K562 (cell line): ENCODE measurements around the gene NR1H2. TPM values are rescaled to one million over a fixed set of nuclear protein-coding genes. Genes with fewer than 3 reads are reported as not detected.

ENCODE experiments used
- AFF1 ChIP-seq, 2 experiments: fragments of 450-650 bp; IDR thresholded peaks; 2 replicates each; pipeline ENCODE4 v1.6.1; 2018; ENCODE audit warnings: mild to moderate bottlenecking in 2 of 2, low read depth in 1 of 2; ENCODE audit not compliant: partially characterized antibody in 2 of 2
- CTCF ChIP-seq, 3 experiments: IDR thresholded peaks in 2 of 3; conservative IDR thresholded peaks in 1 of 3; 2 replicates each; pipeline ENCODE4 v1.5.1; 2011 to 2012; ENCODE audit warnings: low read length in 3 of 3, mild to moderate bottlenecking in 3 of 3, control low read depth in 2 of 3, improper control_type of control experiment in 1 of 3, inconsistent platforms in 1 of 3, low read depth in 1 of 3, mixed read lengths in 1 of 3, moderate library complexity in 1 of 3; ENCODE audit not compliant: insufficient read depth in 2 of 3
- ETS1 ChIP-seq: conservative IDR thresholded peaks from 2 replicates; pipeline ENCODE4 v1.6.1; 2011; ENCODE audit warnings: low read depth, mild to moderate bottlenecking, low read length; ENCODE audit not compliant: control insufficient read depth
- FOSL1 ChIP-seq: fragments of 200-800 bp; sonication (Bioruptor generic); conservative IDR thresholded peaks from 2 replicates; pipeline ENCODE4 v1.6.1; 2016; ENCODE audit warnings: missing genetic modification characterization, missing compliant biosample characterization
- MTA3 ChIP-seq: fragments of 450-650 bp; formaldehyde crosslinking; IDR thresholded peaks from 2 replicates; pipeline ENCODE4 v1.6.1; 2017; ENCODE audit warnings: mild to moderate bottlenecking, borderline replicate concordance
- NEUROD1 ChIP-seq: fragments of 150-350 bp; IDR thresholded peaks from 2 replicates; pipeline ENCODE4 v1.6.1; 2014; ENCODE audit warnings: borderline replicate concordance, low read length, low read depth; ENCODE audit not compliant: partially characterized antibody
- NR2C1 ChIP-seq, 2 experiments: fragments of 450-650 bp; IDR thresholded peaks; 2 replicates each; pipeline ENCODE4 v1.6.1; 2017; ENCODE audit warnings: mild to moderate bottlenecking in 2 of 2, antibody characterized with exemption in 1 of 2, inconsistent platforms in 1 of 2, missing compliant biosample characterization in 1 of 2, missing genetic modification characterization in 1 of 2
- RAD21 ChIP-seq, 2 experiments: fragments of 250-450 bp in 1 of 2; fragments of 450-650 bp in 1 of 2; sonication (Bioruptor Pico) in 1 of 2; formaldehyde crosslinking in 1 of 2; IDR thresholded peaks in 1 of 2; conservative IDR thresholded peaks in 1 of 2; 2 replicates each; pipeline versions ENCODE4 v1.4.0 to v1.8.0; 2020 to 2022; ENCODE audit warnings: mild to moderate bottlenecking in 2 of 2, moderate library complexity in 1 of 2
- RCOR1 ChIP-seq, 2 experiments: IDR thresholded peaks; 2 replicates each; pipeline ENCODE4 v1.6.1; 2012; ENCODE audit warnings: low read depth in 2 of 2, low read length in 2 of 2, borderline replicate concordance in 1 of 2, improper control_type of control experiment in 1 of 2
- SPI1 ChIP-seq: IDR thresholded peaks from 2 replicates; pipeline ENCODE4 v1.6.1; 2011; ENCODE audit warnings: low read depth, low read length, control low read depth, borderline replicate concordance
- THRAP3 ChIP-seq: fragments of 450-650 bp; IDR thresholded peaks from 2 replicates; pipeline ENCODE4 v1.6.1; 2016; ENCODE audit warnings: mild to moderate bottlenecking, inconsistent platforms, borderline replicate concordance
- TSHZ1 ChIP-seq: fragments of 250-450 bp; sonication (Bioruptor Pico); IDR thresholded peaks from 2 replicates; pipeline ENCODE4 v1.4.0; 2020; ENCODE audit warnings: mild to moderate bottlenecking, moderate library complexity
- USF1 ChIP-seq: sonication (generic); formaldehyde crosslinking; IDR thresholded peaks from 2 replicates; pipeline ENCODE4 v1.9.0; 2022; ENCODE audit warnings: mild to moderate bottlenecking, missing genetic modification reagents
- polyA plus RNA-seq, 8 experiments: library from polyadenylated mRNA; depleted of rRNA in 4 of 8; stranded (reverse) in 5 of 8; unstranded in 3 of 8; fragments of >200 nt; fragmentation: Nextera tagmentation in 2 of 8; fragmentation: Illumina TruSeq in 1 of 8; extraction: Ambion mirVana in 2 of 8; extraction: Trizol in 1 of 8; gene quantifications; 2 replicates each; pipeline versions ENCODE4 v1.2.1 to v1.2.3, GENCODE V29; 2011 to 2014; ENCODE audit warnings: inconsistent platforms in 1 of 8, missing spikeins in 1 of 8
- total RNA-seq, 7 experiments: library from RNA; depleted of rRNA in 6 of 7; stranded (reverse); fragments of >200 nt in 6 of 7; fragmentation: Illumina TruSeq in 2 of 7; extraction: Trizol in 2 of 7; gene quantifications; 2 replicates each; pipeline versions ENCODE4 v1.2.1 to v1.2.3, GENCODE V29; 2011 to 2021; ENCODE audit warnings: low replicate concordance in 1 of 7

The NR1H2 gene
- total and polyA plus RNA-seq, 9 of the 15 experiments (the other 6 are each of a cell fraction or from before 2014, with no cell fraction given): 0.11 to 73.8 (median 24.0) TPM

- TF ChIP-seq AFF1 (IDR thresholded peaks at IDR 0.05; ENCODE audit: low read depth in 1 of 2, partially characterized antibody in 2 of 2) (peak; percentile 25 to 99), NEUROD1 (peak; percentile 7), CTCF (IDR thresholded peaks at IDR 0.05 in 2 of 3, conservative IDR thresholded peaks at IDR 0.05 in 1 of 3; ENCODE audit: insufficient read depth in 2 of 3, low read depth in 1 of 3, low read length in 3 of 3) (peak in 1 of 3 experiments; percentile 11; a peak in 1 of 6 replicates), TSHZ1 (CRISPR knock-in tag) (no peak), THRAP3 (no peak), MTA3 (peak; percentile 16), RCOR1 (IDR thresholded peaks at IDR 0.05; ENCODE audit: borderline replicate concordance in 1 of 2, low read depth in 2 of 2, low read length in 2 of 2) (0 out of 4 replicates have a peak, but pooled peaks of 1 of the 2 experiments have one; percentile 38), NR2C1 (IDR thresholded peaks at IDR 0.05) (peak; percentile 24; the same call in 1 of the 2 replicates), NR2C1 (tag; IDR thresholded peaks at IDR 0.05) (peak; percentile 61; the same call in 1 of the 2 replicates), RAD21 (CRISPR knock-in tag; conservative IDR thresholded peaks at IDR 0.05 in 1 of 2, IDR thresholded peaks at IDR 0.05 in 1 of 2) (no peak), USF1 (CRISPR knock-in tag) (peak; percentile 60; the same call in 1 of the 2 replicates), FOSL1 (tag) (peak; percentile 42; the same call in 1 of the 2 replicates), SPI1 (0 out of 2 replicates have a peak, but pooled peaks have one; percentile 49), ETS1 (peak; percentile 94; the same call in 1 of the 2 replicates)
Observed at GRCh38 chr19:50333235-50333736, 43.0 kb upstream of the NR1H2 start (continued).
